Colonic mucosa (tissue), 4 donors: ENCODE results near the gene DLEU7. TPM values are rescaled to one million over a fixed set of nuclear protein-coding genes. Genes with fewer than 3 reads are reported as not detected.

ENCODE experiments used
- DNase-seq: peaks from one replicate; pipeline ENCODE4 v3.0.0-alpha.2; 2020
- H3K27ac ChIP-seq: fragments of 200-600 bp; one replicate; pipeline ENCODE4 v1.8.0; 2021
- H3K27me3 ChIP-seq: fragments of 200-600 bp; one replicate; pipeline ENCODE4 v1.8.0; 2021
- H3K36me3 ChIP-seq: fragments of 200-600 bp; one replicate; pipeline ENCODE4 v1.8.0; 2021
- H3K4me1 ChIP-seq: fragments of 200-600 bp; one replicate; pipeline ENCODE4 v1.8.0; 2021; ENCODE audit warnings: mild to moderate bottlenecking
- H3K4me3 ChIP-seq: fragments of 200-600 bp; one replicate; pipeline ENCODE4 v1.8.0; 2021
- H3K9ac ChIP-seq, 2 donors: one replicate each; pipeline ENCODE4 v1.7.0; 2013; ENCODE audit warnings: control low read depth in 2 of 2, low read depth in 2 of 2, low read length in 2 of 2
- H3K9me3 ChIP-seq: fragments of 200-600 bp; one replicate; pipeline ENCODE4 v1.8.0; 2021
- intact Hi-C: fragments of 100-400 bp; cut with DNase I; formaldehyde crosslinking; loops from one replicate; pipeline ENCODE4 v1.14.1; 2022
- total RNA-seq, 2 donors: library from RNA; stranded (reverse); fragmentation: NEBNext Ultra II Directional in 1 of 2; extraction: Animal tissue kit (Norgen Biotek cat#: 25700) in 1 of 2; gene quantifications; one replicate each; pipeline ENCODE4 v1.2.1, GENCODE V29; 2021
- TF ChIP-seq, protein P1 (sequence below): fragments of 200-600 bp; IDR thresholded peaks from one replicate; pipeline ENCODE4 v1.8.0; 2022; ENCODE audit warnings: antibody characterized with exemption, mild to moderate bottlenecking
- donor health status: healthy.
- donor health status: DM: no; HTN: no; CAD: no.
- donor health status: DM: no; HTN: no; CAD: no.

The DLEU7 gene
- total RNA-seq, 2 donors from 2014 or later, result 0.11 TPM; not detected in 1

GRCh38 chr13:50887151-50887550 is 43.7 kb upstream of the DLEU7 start:
- TF ChIP-seq, protein P1, sequence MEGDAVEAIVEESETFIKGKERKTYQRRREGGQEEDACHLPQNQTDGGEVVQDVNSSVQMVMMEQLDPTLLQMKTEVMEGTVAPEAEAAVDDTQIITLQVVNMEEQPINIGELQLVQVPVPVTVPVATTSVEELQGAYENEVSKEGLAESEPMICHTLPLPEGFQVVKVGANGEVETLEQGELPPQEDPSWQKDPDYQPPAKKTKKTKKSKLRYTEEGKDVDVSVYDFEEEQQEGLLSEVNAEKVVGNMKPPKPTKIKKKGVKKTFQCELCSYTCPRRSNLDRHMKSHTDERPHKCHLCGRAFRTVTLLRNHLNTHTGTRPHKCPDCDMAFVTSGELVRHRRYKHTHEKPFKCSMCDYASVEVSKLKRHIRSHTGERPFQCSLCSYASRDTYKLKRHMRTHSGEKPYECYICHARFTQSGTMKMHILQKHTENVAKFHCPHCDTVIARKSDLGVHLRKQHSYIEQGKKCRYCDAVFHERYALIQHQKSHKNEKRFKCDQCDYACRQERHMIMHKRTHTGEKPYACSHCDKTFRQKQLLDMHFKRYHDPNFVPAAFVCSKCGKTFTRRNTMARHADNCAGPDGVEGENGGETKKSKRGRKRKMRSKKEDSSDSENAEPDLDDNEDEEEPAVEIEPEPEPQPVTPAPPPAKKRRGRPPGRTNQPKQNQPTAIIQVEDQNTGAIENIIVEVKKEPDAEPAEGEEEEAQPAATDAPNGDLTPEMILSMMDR, result no peak
- H3K4me3 ChIP-seq, result no peak overlapping the region
- H3K4me1 ChIP-seq, result no peaks in the 10 kb centered on the region
- no peaks in the 10 kb centered on the region for H3K36me3 ChIP-seq
- no peak for DNase-seq
- H3K27ac ChIP-seq, result no peak overlapping the region
- H3K9me3 ChIP-seq, result no peaks in the 10 kb centered on the region
- no peaks in the 10 kb centered on the region for H3K27me3 ChIP-seq
- no peak overlapping the region for H3K9ac ChIP-seq
- intact Hi-C loops, result no loop called here

GRCh38 chr13:50884265-50884664 is 40.8 kb upstream of the DLEU7 start:
- Histone ChIP-seq H3K9ac (no peak overlapping the region), H3K27ac (no peak overlapping the region), H3K9me3 (no peaks in the 10 kb centered on the region), H3K36me3 (no peaks in the 10 kb centered on the region), H3K4me1 (no peaks in the 10 kb centered on the region), H3K27me3 (no peaks in the 10 kb centered on the region), H3K4me3 (no peak overlapping the region)
- intact Hi-C loops, result no loop called here
- TF ChIP-seq, protein P1, result no peak
- no peak for DNase-seq

DNA sequence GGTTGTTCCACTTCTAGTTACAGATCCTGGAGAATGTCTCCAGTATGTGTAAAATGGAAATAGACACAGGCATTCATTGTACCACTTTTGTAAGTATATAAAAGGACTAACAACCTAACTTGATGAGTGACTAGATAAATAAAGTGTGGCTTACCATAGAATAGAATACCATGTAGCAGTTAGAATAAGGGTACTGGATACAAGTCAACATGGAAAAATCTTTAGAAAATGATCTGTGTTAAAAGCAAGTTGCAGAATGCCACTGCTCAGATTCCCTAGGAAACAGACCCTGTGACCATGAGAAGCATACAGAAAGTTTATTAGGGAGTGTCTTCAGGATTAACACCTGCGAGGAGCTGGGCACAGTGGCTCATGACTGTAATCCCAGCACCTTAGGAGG is 40.2 kb upstream of the DLEU7 start:
- intact Hi-C loops, result no loop called here
- TF ChIP-seq, protein P1, result no peak
- Histone ChIP-seq H3K9ac (no peak overlapping the region), H3K4me1 (no peaks in the 10 kb centered on the region), H3K36me3 (no peaks in the 10 kb centered on the region), H3K27me3 (no peaks in the 10 kb centered on the region), H3K4me3 (no peak overlapping the region), H3K27ac (no peak overlapping the region), H3K9me3 (no peaks in the 10 kb centered on the region)
- no peak for DNase-seq

- DNase-seq, result no peak
- TF ChIP-seq, protein P1, result no peak
- H3K4me1 ChIP-seq, result no peaks in the 10 kb centered on the region
These were observed 39.4 kb upstream of the DLEU7 start for GRCh38 chr13:50882816-50883435.

GRCh38 chr13:50873991-50874390 is 30.5 kb upstream of the DLEU7 start:
- H3K9ac ChIP-seq, result no peak overlapping the region
- DNase-seq, result no peak
- intact Hi-C loops, result no loop called here
- H3K4me3 ChIP-seq, result no peak overlapping the region
- H3K9me3 ChIP-seq, result no peaks in the 10 kb centered on the region
- TF ChIP-seq, protein P1, result no peak
- no peaks in the 10 kb centered on the region for H3K27me3 ChIP-seq
- H3K4me1 ChIP-seq, result no peaks in the 10 kb centered on the region
- no peaks in the 10 kb centered on the region for H3K36me3 ChIP-seq
- H3K27ac ChIP-seq, result no peak overlapping the region

More at GRCh38 chr13:50882816-50883435, 39.4 kb upstream of the DLEU7 start:
- H3K9me3 ChIP-seq, result no peaks in the 10 kb centered on the region
- H3K36me3 ChIP-seq, result no peaks in the 10 kb centered on the region
- no peak overlapping the region for H3K9ac ChIP-seq
- no peaks in the 10 kb centered on the region for H3K27me3 ChIP-seq
- H3K4me3 ChIP-seq, result no peak overlapping the region
- H3K27ac ChIP-seq, result no peak overlapping the region
- intact Hi-C loops, result no loop called here
